ENCODE results near the gene KIF6.

KIF6 gene

GRCh38 chr6:39295611-39296011, 429.6 kb downstream of the KIF6 start (continued):
- TF ChIP-seq ZNF311 (tag by site-specific recombination; IDR thresholded peaks at IDR 0.05; ENCODE audit: borderline replicate concordance) (no peak), ZBTB11 (tag by site-specific recombination; conservative IDR thresholded peaks at IDR 0.05; ENCODE audit: low read depth) (no peak), KLF1 (tag by site-specific recombination; IDR thresholded peaks at IDR 0.05) (peak; percentile 92), KLF9 (tag by site-specific recombination; IDR thresholded peaks at IDR 0.05; ENCODE audit: low read depth) (no peak), ZNF391 (tag by site-specific recombination; IDR thresholded peaks at IDR 0.05; ENCODE audit: borderline replicate concordance, low read depth) (no peak), ZNF184 (tag by site-specific recombination; IDR thresholded peaks at IDR 0.05) (no peak), ZNF398 (tag by site-specific recombination; IDR thresholded peaks at IDR 0.05) (peak; percentile 41; the same call in 1 of the 2 replicates), ZSCAN5A (tag by site-specific recombination; IDR thresholded peaks at IDR 0.05) (no peak), ZBTB10 (tag by site-specific recombination; IDR thresholded peaks at IDR 0.05) (no peak), ZNF677 (tag by site-specific recombination; IDR thresholded peaks at IDR 0.05) (no peak), ZNF692 (tag by site-specific recombination; IDR thresholded peaks at IDR 0.05) (peak; percentile 91), ZNF423 (tag by site-specific recombination; IDR thresholded peaks at IDR 0.05) (no peak), ZNF248 (tag by site-specific recombination; IDR thresholded peaks at IDR 0.05) (no peak), ZNF670 (tag by site-specific recombination; IDR thresholded peaks at IDR 0.05; ENCODE audit: low read depth) (no peak), ZNF473 (tag by site-specific recombination; IDR thresholded peaks at IDR 0.05) (no peak), ZNF580 (tag by site-specific recombination; IDR thresholded peaks at IDR 0.05) (no peak), WT1 (tag by site-specific recombination; IDR thresholded peaks at IDR 0.05) (0 out of 2 replicates have a peak, but pooled peaks have one; percentile 37), KLF17 (tag by site-specific recombination; IDR thresholded peaks at IDR 0.05) (peak; percentile 95; the same call in 1 of the 2 replicates), ZBTB48 (tag by site-specific recombination; IDR thresholded peaks at IDR 0.05) (peak; percentile 74; the same call in 1 of the 2 replicates), BCL11A (tag by site-specific recombination; IDR thresholded peaks at IDR 0.05; ENCODE audit: low read depth) (no peak)
